Transverse colon (tissue), 4 donors: ENCODE measurements around the gene ACE. TPM values are rescaled to one million over a fixed set of nuclear protein-coding genes. Genes with fewer than 3 reads are reported as not detected.

Source experiments
- DNase-seq: peaks from one replicate; pipeline ENCODE4 v3.0.0-alpha.2; 2019
- H3K27ac ChIP-seq, 4 donors: fragments of 200-600 bp; sonication (generic); 2 replicates each; pipeline ENCODE4 v1.5.1; 2016 to 2018; ENCODE audit warnings: inconsistent platforms in 4 of 4
- H3K27me3 ChIP-seq: fragments of 200-600 bp; sonication (generic); 2 replicates; pipeline ENCODE4 v1.5.1; 2017; ENCODE audit warnings: inconsistent platforms
- H3K36me3 ChIP-seq, 4 donors: fragments of 200-600 bp; sonication (generic); 2 replicates each; pipeline ENCODE4 v1.5.1; 2017 to 2019; ENCODE audit warnings: inconsistent platforms in 4 of 4
- H3K4me1 ChIP-seq, 4 donors: fragments of 200-600 bp; sonication (generic); 2 replicates each; pipeline ENCODE4 v1.5.1; 2017 to 2020; ENCODE audit warnings: inconsistent platforms in 4 of 4
- H3K4me3 ChIP-seq, 4 donors: fragments of 200-600 bp; sonication (generic); 1 replicate in 1 of 4; 2 replicates in 3 of 4; pipeline versions ENCODE4 v1.5.1 to v1.6.1; 2017 to 2019; ENCODE audit warnings: inconsistent platforms in 4 of 4
- H3K9me3 ChIP-seq, 2 donors: fragments of 200-600 bp; sonication (generic); 2 replicates each; pipeline ENCODE4 v1.5.1; 2017 to 2019; ENCODE audit warnings: inconsistent platforms in 2 of 2
- CTCF ChIP-seq, 5 experiments: fragments of 200-600 bp in 3 of 5; fragments of 450-650 bp in 2 of 5; sonication (generic) in 3 of 5; IDR thresholded peaks; 1 replicate in 2 of 5; 2 replicates in 3 of 5; pipeline ENCODE4 v1.5.1; 2016 to 2017; ENCODE audit warnings: antibody characterized with exemption in 5 of 5, inconsistent platforms in 3 of 5, mild to moderate bottlenecking in 2 of 5, moderate library complexity in 1 of 5
- EP300 ChIP-seq: sonication (generic); formaldehyde crosslinking; IDR thresholded peaks from one replicate; pipeline ENCODE4 v1.6.1; 2017; ENCODE audit warnings: antibody characterized with exemption, low read depth
- POLR2A ChIP-seq: fragments of 450-650 bp; IDR thresholded peaks from one replicate; pipeline ENCODE4 v1.6.1; 2016; ENCODE audit warnings: antibody characterized with exemption, mild to moderate bottlenecking, moderate library complexity
- POLR2AphosphoS5 ChIP-seq, 3 donors: sonication (generic); formaldehyde crosslinking; IDR thresholded peaks; one replicate each; pipeline ENCODE4 v1.6.1; 2016; ENCODE audit warnings: antibody characterized with exemption in 3 of 3
- WGBS, 2 donors: methylation state at CpG; one replicate each; pipeline ENCODE4 v1.1.5; 2018; ENCODE audit warnings: low coverage in 1 of 2; 5-methylcytosine and 5-hydroxymethylcytosine counted together
- in situ Hi-C, 4 donors: fragments of 200-750 bp; cut with MboI; loops; one replicate each; pipeline versions ENCODE4 v1.15.0 to v1.15.1; 2017; ENCODE audit warnings: low sequenced_read_pairs in 3 of 4, low pct_ligation_motif_present in 1 of 4, low pct_unique_long_range_greater_than_20kb in 1 of 4
- intact Hi-C: fragments of 100-400 bp; cut with DNase I; formaldehyde crosslinking; loops from one replicate; pipeline ENCODE4 v1.15.1; 2023; ENCODE audit warnings: low total_unique reads
- total RNA-seq, 4 donors: library from RNA; depleted of rRNA; stranded (reverse); fragments of >200 nt; gene quantifications; one replicate each; pipeline ENCODE4 v1.1.0, GENCODE V29; 2016

Gene ACE
- total RNA-seq, 4 donors from 2014 or later: 6.0 to 56.7 (median 28.0) TPM

DNA sequence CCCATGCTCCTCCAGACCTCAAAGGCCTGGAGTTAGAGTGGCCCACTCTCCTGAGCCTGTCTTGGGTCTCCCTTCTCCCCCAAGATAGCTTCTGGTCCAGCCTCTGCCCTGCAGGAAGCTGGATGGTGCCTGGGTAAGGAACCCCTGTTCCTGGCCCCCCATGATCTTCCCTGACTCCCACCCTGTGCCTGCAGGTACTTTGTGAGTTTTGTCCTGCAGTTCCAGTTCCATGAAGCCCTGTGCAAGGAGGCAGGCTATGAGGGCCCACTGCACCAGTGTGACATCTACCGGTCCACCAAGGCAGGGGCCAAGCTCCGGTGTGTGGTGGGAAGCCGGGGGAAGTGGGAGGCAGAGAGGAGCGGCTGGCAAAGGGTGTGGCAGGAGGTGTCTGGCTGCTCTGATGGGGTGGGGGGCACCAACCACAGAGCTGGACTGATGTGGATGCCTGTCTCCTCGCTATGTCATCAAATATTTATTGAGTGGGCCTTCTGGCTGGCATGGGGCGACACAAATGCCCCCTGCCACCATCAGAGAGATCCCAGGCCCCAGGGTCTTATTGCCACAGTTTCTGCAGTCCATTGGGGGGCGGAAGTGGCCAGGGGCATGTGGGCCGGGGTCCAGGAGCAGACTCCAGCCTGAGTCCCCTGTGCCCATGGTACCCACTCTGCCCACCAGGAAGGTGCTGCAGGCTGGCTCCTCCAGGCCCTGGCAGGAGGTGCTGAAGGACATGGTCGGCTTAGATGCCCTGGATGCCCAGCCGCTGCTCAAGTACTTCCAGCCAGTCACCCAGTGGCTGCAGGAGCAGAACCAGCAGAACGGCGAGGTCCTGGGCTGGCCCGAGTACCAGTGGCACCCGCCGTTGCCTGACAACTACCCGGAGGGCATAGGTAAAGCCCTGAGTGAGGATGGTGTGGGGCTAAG, 7.1 kb downstream of the ACE start:
- TF ChIP-seq EP300 (no peak), CTCF (IDR thresholded peaks at IDR 0.05) (no peak), POLR2AphosphoS5 (IDR thresholded peaks at IDR 0.05) (no peak), POLR2A (no peak)
- 88 to 100% methylated on average over 4 to 16 of the region's 16 CpGs for WGBS, 2 donors
- intact Hi-C loops: loop anchor here (5.0 kb wide), 1 partner anchor 52 kb away; no protein-coding TSS in a partner anchor
- no peaks in the 10 kb centered on the region for H3K4me1 ChIP-seq
- no peaks in the 10 kb centered on the region for H3K27me3 ChIP-seq
- no peak overlapping the region for H3K4me3 ChIP-seq
- no peak for DNase-seq
- H3K36me3 ChIP-seq: no peaks in the 10 kb centered on the region
- in situ Hi-C loops: no loop called here
- H3K27ac ChIP-seq: no peak overlapping the region
- no peaks in the 10 kb centered on the region for H3K9me3 ChIP-seq

GRCh38 chr17:63486317-63487013, 9.6 kb downstream of the ACE start:
- Histone ChIP-seq H3K27me3 (no peaks in the 10 kb centered on the region), H3K4me1 (no peaks in the 10 kb centered on the region), H3K36me3 (no peaks in the 10 kb centered on the region), H3K27ac (no peak overlapping the region), H3K9me3 (no peaks in the 10 kb centered on the region), H3K4me3 (no peak overlapping the region)
- TF ChIP-seq POLR2AphosphoS5 (IDR thresholded peaks at IDR 0.05): no peak
- TF ChIP-seq POLR2A: no peak
- in situ Hi-C loops: no loop called here
- intact Hi-C loops: no loop called here
- 78% methylated on average over 10 of the region's 12 CpGs; no CpG with 5 or more reads in 1 of the 2 donors for WGBS, 2 donors
- no peak for DNase-seq

DNA sequence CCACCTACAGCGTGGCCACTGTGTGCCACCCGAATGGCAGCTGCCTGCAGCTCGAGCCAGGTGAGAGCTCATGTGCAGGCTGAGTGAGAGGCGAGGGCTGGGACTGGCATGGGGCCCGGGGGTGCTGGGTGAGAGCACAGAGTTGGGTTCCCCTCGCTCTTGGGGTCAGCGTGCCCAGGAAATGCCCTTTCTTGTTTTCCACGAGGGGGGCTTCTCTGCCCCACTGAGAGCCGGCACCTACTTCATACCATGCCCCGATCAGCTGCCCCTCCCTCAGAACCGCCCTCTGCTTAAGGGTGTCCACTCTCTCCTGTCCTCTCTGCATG, 10.1 kb downstream of the ACE start:
- no peak overlapping the region for H3K27ac ChIP-seq
- DNase-seq: no peak
- in situ Hi-C loops (no loop called here), intact Hi-C loops (no loop called here)
- H3K4me3 ChIP-seq: no peak overlapping the region
- 89% methylated on average over 11 of the region's 11 CpGs; no CpG with 5 or more reads in 1 of the 2 donors for WGBS, 2 donors
- no peak for TF ChIP-seq EP300
- TF ChIP-seq POLR2AphosphoS5 (IDR thresholded peaks at IDR 0.05): no peak
- TF ChIP-seq POLR2A: no peak
- no peak for TF ChIP-seq CTCF (IDR thresholded peaks at IDR 0.05)
- no peaks in the 10 kb centered on the region for H3K27me3 ChIP-seq
- H3K9me3 ChIP-seq: no peaks in the 10 kb centered on the region
- no peaks in the 10 kb centered on the region for H3K4me1 ChIP-seq
- no peaks in the 10 kb centered on the region for H3K36me3 ChIP-seq

DNA sequence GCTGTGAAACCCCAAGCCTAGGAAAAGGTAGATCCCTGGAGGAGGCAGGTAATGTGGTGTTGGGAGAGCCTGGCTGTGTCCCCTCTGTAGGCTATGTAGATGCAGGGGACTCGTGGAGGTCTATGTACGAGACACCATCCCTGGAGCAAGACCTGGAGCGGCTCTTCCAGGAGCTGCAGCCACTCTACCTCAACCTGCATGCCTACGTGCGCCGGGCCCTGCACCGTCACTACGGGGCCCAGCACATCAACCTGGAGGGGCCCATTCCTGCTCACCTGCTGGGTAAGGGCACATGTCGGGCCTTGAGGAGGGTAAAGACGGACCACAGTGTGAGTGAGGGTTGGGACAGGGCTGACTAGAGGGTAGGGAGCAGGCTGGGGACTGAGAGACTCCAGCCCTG, 12.0 kb downstream of the ACE start:
- Histone ChIP-seq H3K9me3 (no peaks in the 10 kb centered on the region), H3K4me3 (no peak overlapping the region), H3K27me3 (no peaks in the 10 kb centered on the region), H3K27ac (no peak overlapping the region), H3K36me3 (no peaks in the 10 kb centered on the region), H3K4me1 (no peaks in the 10 kb centered on the region)
- WGBS, 2 donors: 90% methylated on average over 10 of the region's 10 CpGs; no CpG with 5 or more reads in 1 of the 2 donors
- no peak for DNase-seq
- TF ChIP-seq CTCF (IDR thresholded peaks at IDR 0.05): no peak
- no peak for TF ChIP-seq POLR2AphosphoS5 (IDR thresholded peaks at IDR 0.05)
- TF ChIP-seq POLR2A: no peak
- TF ChIP-seq EP300: no peak
- in situ Hi-C loops (no loop called here), intact Hi-C loops (no loop called here)
